HG03575 (cell line): ENCODE data around the gene KLRC3.
"Not testable (repeated sequence)": the region's sequence is repeated elsewhere in the genome, so short reads cannot be mapped to it uniquely, and the experiment has no call there.

Experiments used
- ATAC-seq: cut with Tn5 transposase; IDR thresholded peaks from one replicate; pipeline ENCODE4 v1.9.1; 2021; ENCODE audit not compliant: unreplicated experiment, insufficient number of reproducible peaks, low FRiP score; ENCODE audit errors: extremely low read depth

Gene KLRC3

GRCh38 chr12:10406725-10407124 lies 13.7 kb downstream of the KLRC3 start:
- ATAC-seq, result no peak

- no peak for ATAC-seq
Measured at GRCh38 chr12:10405294-10405693, 15.1 kb downstream of the KLRC3 start.

- no peak for ATAC-seq
Measured at GRCh38 chr12:10404798-10405197, 15.6 kb downstream of the KLRC3 start.

- ATAC-seq, result no peak
Measured at GRCh38 chr12:10400829-10401228, 19.6 kb downstream of the KLRC3 start.

- ATAC-seq, result no peak
Measured at GRCh38 chr12:10398168-10398567, 22.2 kb downstream of the KLRC3 start.

GRCh38 chr12:10397296-10397695 lies 23.1 kb downstream of the KLRC3 start:
- no peak for ATAC-seq

- not testable (repeated sequence) for ATAC-seq
Measured at GRCh38 chr12:10396176-10396575, 24.2 kb downstream of the KLRC3 start.

GRCh38 chr12:10395390-10395998 lies 24.9 kb downstream of the KLRC3 start:
- ATAC-seq, result peak; percentile 67

GRCh38 chr12:10394531-10395152 lies 25.8 kb downstream of the KLRC3 start:
- ATAC-seq, result not testable (repeated sequence)

- ATAC-seq, result no peak
Measured at GRCh38 chr12:10393291-10393690, 27.1 kb downstream of the KLRC3 start.

- ATAC-seq, result no peak
Measured at GRCh38 chr12:10392394-10392930, 27.9 kb downstream of the KLRC3 start.

- not testable (repeated sequence) for ATAC-seq
Measured at GRCh38 chr12:10390991-10391390, 29.4 kb downstream of the KLRC3 start.

- ATAC-seq, result no peak
Measured at GRCh38 chr12:10389904-10390303, 30.5 kb downstream of the KLRC3 start, which contains the start of gene KLRK1. Gene KLRK1 (minus strand): TSS chr12:10390041. CDS start chr12:10388810, 1,231 bp downstream.

- ATAC-seq, result no peak
Measured at GRCh38 chr12:10388624-10389413, 31.6 kb downstream of the KLRC3 start.

GRCh38 chr12:10387498-10387897 lies 32.9 kb downstream of the KLRC3 start:
- not testable (repeated sequence) for ATAC-seq

GRCh38 chr12:10386857-10387256 lies 33.5 kb downstream of the KLRC3 start:
- no peak for ATAC-seq

- no peak for ATAC-seq
Measured at GRCh38 chr12:10385166-10385613, 35.2 kb downstream of the KLRC3 start.

- ATAC-seq, result no peak
Measured at GRCh38 chr12:10384191-10384590, 36.2 kb downstream of the KLRC3 start.

GRCh38 chr12:10381928-10382628 lies 38.3 kb downstream of the KLRC3 start:
- no peak for ATAC-seq
